HG03558 (cell line): ENCODE measurements around the gene AGAP1.

Experiments
- ATAC-seq: cut with Tn5 transposase; IDR thresholded peaks from one replicate; pipeline ENCODE4 v1.9.1; 2021; ENCODE audit warnings: moderate number of reproducible peaks; ENCODE audit not compliant: unreplicated experiment; ENCODE audit errors: extremely low read depth

Gene AGAP1

DNA sequence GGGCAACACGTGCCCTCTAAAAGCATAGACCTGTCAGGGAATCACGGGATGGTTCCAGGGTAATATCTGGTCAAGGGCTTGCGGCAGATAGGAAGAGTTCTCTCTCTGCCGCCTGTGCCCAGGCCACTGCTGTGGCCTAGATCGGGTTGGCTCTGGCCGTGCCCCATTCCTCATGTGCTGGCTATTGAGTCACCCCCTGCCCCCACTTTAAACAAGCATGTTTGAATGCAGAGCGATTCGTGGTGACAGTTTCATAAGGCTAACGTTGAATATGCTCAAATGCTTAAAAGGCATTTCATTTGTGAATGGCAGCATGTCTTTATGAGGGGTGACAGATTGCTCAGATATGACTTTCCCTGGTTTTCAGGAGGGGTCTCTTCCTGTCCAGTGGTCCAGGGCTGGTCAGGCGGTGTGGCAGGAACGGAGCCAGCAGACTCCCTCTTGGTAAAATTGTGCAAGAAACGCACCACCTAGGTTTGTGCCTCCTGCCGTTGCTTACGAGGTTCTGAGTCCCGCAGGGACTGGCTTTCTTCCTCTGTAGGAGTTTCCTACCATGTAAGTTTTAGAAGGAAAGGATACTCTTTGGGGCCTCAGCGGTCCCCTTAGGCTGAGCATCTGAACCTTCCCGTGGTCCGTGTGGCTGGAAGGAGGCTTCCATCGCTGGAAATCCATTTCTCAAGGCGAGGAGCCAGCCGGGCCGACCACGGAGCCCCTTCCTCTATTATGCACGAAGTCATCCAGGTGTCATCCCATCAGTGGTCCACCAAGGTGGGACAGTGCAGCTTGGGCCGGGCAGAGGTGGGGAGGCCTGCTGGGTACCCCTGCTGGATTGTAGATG is 50.2 kb downstream of the AGAP1 start:
- no peak for ATAC-seq

- no peak for ATAC-seq
Measured at GRCh38 chr2:235544689-235544969, 50.8 kb downstream of the AGAP1 start.

DNA sequence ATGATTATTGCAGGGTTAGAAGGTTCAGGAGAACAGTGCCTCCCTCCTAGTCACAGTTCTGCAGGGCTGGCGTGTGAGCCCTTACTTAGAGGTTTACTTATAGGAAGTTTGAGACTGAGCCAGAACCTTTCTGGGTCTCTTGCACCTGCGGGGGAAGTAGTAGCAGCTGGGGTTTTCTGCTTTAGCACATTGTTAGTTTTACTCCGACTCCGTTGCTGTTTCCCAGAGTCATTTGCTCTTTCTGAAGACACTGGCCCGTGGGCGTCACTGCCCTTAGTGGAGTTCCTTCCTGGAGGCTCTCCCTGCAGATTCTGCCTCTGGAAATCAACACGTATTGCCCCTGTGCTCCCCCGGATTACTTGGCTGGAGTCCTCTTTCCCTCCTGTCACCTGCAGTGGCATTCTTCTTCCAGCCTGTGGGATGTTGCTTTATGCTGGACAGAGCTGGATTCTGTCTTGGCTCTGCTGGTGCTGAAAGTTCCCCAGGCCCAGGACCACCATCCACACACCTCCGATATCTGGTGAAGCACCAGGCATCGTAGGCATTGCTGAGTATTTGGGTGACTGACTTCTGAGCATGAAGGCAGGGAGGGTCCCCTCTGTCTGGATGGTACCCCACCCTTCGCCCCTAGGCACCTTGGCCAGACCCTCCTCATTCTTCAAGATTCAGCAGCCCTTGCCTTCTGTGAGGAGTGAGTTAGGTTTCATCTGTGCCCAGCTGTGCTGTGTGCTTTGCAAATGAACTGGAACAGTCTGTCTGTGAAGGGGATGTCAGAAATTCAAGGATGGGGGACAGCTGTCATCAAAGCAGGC is 51.7 kb downstream of the AGAP1 start:
- ATAC-seq = no peak

DNA sequence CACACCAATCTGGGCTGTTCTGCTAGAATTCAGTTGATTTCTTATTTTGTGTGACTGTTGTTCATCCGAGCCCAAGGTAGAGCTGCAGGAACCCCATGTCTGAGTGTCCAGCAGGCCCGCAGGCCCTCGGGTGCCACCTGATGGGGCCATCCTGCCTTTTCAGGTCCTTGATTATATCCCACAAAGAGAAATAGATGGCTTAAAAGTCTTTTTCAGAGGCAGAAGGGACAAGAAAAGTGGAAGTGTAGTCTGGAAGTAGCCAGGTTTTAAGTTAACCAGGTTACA is 52.2 kb downstream of the AGAP1 start:
- ATAC-seq = no peak

DNA sequence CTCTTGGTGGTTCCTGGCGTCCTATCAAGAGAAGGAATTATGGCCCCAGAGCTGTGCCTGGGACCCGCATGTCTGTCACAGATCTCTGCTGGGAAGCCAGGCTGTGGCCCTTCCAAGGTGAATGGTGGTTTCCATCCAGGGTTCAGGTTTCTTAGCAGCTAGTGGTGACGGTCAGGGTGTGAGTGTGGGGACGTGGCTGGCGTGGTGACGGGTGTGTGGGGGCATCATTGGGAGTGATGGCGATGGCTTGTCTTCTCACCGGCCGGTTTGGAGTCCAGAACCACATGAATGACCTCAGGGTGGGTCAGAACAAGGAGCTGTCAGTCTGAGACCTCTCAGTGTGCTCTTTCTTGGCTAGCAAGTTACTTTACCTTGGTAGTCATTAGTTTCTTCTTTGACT is 52.6 kb downstream of the AGAP1 start:
- no peak for ATAC-seq

GRCh38 chr2:235549735-235550377 is 56.0 kb downstream of the AGAP1 start:
- ATAC-seq = no peak

GRCh38 chr2:235550378-235550760 is 56.5 kb downstream of the AGAP1 start:
- ATAC-seq = no peak

GRCh38 chr2:235550946-235551345 is 57.1 kb downstream of the AGAP1 start:
- ATAC-seq = no peak

GRCh38 chr2:235551965-235552364 is 58.1 kb downstream of the AGAP1 start:
- no peak for ATAC-seq

- no peak for ATAC-seq
Measured at GRCh38 chr2:235552671-235553070, 58.8 kb downstream of the AGAP1 start.

GRCh38 chr2:235553291-235553690 is 59.4 kb downstream of the AGAP1 start:
- no peak for ATAC-seq

DNA sequence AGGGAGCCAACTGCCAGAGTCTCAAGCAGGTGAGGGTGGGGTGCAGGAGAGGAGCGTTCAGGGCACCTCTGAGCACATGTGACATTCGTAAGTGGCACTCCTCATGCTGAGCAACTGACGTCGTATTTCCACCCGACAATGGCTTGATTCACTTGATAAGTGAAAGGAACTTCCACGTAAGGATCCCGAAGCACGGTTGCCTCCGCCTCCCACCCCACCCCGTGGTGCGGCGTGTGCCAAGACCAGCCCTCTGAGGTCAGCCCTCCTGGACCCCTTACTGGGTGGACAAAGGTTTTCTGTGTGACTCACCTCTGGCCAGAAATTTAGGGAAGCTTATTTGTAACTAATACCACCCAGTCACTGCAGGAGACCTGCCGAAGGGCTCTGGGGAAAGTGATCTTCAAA is 59.9 kb downstream of the AGAP1 start:
- no peak for ATAC-seq

DNA sequence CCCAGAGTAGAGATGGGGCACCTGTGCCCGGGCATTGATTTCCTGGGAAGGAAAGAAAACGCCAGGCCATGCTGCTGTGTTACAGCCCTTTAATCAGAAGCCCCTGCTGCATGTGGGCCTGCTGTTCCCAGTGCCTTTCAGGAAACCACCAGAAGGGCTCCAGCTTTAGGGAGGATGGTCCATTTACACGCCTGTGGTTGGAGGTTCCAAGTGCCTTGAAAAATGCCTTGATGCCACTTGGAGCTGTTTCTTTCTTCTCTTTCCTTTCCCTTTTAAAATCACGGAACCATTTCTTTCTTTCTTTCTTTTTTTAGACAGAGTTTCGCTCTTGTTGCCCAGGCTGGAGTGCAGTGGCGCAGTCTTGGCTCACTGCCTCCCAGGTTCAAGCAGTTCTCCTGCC is 60.5 kb downstream of the AGAP1 start:
- no peak for ATAC-seq

GRCh38 chr2:235554936-235555335 is 61.1 kb downstream of the AGAP1 start:
- no peak for ATAC-seq

GRCh38 chr2:235555371-235555770 is 61.5 kb downstream of the AGAP1 start:
- no peak for ATAC-seq

DNA sequence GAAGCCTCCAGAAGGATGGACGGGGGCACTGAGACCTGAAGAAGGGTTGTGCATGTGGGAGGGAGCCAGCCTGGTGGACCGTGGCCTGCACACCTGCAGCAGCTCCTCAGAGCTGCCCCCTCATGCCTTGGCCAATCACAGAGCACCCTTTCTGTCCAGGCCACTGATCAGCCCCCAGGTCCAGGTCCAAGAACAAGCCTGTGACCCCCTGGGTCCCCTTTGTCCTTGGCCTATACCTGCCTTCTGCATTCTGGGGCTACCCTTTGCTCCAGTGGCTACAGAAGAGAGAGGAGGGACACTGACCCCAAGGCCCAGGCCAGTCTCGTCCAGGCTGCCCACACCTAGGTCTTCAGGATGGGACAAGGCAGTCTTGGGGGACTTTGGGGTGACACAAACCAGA is 62.2 kb downstream of the AGAP1 start:
- no peak for ATAC-seq

DNA sequence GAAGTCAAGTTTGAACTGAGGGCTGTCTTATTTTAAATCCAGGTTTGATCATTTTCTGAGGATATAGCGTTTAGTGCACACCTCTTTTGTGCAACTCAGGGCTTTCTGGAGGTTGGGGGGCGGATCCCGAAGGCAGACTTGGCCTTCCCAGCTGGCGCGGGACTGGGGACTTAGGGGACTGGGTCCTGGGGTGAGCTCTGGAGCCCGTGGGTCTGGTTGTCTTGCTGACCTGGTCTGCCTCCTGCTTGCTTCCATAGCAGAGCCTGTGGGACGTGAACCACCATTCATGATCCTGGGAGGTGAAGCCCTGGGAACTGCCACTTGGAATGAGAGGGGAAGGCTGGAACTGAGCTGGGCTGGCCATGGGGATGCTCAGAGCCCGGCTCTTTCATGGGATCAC is 63.1 kb downstream of the AGAP1 start:
- ATAC-seq = no peak

DNA sequence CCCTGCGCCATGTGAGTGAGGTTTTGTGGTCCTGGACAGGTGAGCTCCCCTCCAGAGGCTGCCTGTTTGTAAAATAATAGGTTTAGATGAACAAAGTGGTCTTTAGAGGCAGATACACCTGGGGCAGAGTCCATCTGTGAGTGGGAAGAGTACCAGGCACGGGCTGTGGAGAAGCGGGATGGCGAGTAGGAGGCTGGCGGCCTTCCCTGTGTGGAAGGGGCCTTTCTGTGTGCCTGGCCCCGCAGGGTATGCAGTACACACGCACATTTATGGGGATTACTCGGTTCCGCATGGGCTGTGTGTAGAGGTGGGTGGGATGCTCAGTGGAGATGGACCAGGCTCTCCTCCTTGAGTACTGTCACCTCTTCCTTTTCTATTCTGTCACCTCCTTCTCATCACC is 64.1 kb downstream of the AGAP1 start:
- ATAC-seq = no peak

GRCh38 chr2:235558572-235558971 is 64.7 kb downstream of the AGAP1 start:
- no peak for ATAC-seq

- ATAC-seq = no peak
Measured at GRCh38 chr2:235560345-235560744, 66.5 kb downstream of the AGAP1 start.

GRCh38 chr2:235561450-235561849 is 67.6 kb downstream of the AGAP1 start:
- no peak for ATAC-seq
